UCSD-AML1 (cell line): ENCODE results near the gene MRTFA.
A peak's percentile ranks its signal among the peaks of the same experiment; 100 is the strongest.

Experiments
- DNase-seq: peaks from one replicate; lab custom pipeline; 2025; ENCODE audit not compliant: unreplicated experiment; lab: John Stamatoyannopoulos, UW

The MRTFA gene

DNA sequence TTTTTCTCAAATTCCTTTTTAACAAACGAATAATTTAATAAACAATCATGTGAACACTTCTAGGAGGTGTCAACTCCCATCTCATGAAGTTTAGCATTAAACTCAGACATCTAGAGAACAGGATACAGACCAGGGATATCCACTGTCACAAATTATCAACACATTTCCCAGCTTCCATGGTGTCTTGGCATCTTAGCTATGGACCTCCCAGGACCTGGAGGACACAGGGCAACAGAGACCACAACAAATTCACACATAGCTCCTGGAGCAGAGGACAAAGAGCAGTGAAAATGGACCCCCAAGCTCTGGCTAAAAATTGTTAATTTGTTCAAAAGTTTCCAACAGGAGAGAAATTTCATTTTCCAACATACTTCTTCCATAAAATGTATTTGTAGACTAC, 163.9 kb downstream of the MRTFA start:
- no peak for DNase-seq

DNA sequence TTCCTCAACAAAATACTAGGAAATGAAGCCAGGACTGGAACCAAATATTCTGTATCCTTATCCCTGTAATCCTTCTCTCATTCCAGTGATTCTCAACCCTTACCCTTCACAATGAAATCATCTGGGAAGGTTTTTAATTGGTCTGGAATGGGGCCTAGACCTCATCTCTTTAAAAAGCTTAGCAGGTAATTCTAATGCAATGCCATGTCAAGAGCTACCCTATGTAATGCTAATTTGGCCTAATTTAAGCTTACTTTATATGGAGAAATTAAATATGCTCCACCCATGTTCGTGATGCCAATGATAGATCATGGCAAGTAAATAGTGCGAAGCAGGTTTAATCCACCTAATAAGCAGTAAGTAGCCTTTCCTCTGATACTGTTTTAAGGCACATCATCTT, 164.5 kb downstream of the MRTFA start:
- no peak for DNase-seq

DNA sequence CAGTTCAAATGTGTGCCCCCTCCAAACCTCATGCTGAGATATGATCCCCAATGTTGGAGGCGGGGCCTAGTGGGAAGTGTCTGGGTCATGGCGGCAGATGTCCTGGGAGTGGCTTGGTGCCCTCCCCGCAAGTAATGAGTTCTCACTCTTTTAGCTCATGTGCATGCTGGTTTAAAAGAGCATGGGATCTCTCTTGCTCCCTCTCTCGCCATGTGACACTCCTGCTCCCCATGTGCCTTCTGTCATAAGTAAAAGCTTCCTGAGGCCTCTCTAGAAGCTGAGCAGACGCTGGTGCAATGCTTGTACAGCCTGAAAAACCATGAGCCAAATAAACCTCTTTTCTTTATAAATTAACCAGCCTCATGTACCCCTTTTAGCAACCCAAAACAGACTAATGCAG, 167.3 kb downstream of the MRTFA start:
- no peak for DNase-seq

DNA sequence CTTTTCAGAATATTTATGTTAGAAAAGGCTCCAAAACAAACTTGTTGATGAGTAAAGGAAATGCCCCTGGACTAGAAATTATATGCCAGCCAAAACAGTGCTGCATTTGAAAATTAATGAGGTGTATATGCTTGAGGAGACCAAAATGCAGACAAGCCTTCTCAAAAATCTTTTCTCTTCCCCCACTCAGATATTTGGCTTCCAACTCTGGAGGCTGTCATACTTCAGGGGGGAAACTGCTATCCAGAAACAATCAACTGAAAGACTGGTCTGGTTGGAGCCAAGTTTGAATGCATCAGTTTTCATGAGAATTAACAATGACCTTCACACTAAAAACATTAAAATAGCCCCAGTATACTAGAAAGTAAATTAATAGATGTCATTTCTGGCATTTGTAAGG, 167.9 kb downstream of the MRTFA start:
- no peak for DNase-seq

DNA sequence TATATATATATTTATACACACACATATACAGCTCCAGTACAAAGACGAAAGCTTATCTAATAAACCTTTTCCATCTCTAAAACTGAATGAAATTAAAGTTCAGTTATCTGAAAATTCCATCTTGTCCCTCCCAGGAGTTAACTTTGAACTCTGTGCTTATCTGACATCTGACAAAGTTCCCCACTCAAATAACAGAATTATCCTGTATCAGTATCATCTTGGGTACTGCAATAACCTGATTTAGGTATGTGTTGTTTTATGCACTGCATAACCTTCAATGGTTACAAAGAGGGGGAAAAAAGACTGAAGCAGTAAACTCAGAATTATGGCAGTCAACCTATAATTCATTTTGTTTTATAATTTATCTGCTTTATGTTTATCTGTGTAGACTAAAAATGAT, 169.5 kb downstream of the MRTFA start:
- DNase-seq: no peak

DNA sequence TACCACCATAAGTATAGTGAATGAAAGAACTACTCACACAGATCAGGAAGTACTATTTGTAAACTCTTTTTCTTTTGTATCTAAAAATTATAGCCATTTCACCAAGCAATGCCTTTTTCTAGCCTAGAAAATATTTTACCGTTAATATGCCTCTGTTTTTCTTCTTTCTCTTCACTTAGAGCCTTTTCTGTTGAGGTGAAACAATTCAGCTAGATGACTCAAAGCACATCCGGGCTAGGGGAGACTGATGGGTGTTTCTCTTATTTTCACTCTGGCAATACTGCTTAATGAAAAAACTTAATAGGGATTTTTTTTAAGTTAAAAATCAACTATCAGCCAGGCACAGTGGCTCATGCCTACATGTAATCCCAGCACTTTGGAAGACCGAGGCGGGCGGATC, 172.8 kb downstream of the MRTFA start:
- DNase-seq: no peak

DNA sequence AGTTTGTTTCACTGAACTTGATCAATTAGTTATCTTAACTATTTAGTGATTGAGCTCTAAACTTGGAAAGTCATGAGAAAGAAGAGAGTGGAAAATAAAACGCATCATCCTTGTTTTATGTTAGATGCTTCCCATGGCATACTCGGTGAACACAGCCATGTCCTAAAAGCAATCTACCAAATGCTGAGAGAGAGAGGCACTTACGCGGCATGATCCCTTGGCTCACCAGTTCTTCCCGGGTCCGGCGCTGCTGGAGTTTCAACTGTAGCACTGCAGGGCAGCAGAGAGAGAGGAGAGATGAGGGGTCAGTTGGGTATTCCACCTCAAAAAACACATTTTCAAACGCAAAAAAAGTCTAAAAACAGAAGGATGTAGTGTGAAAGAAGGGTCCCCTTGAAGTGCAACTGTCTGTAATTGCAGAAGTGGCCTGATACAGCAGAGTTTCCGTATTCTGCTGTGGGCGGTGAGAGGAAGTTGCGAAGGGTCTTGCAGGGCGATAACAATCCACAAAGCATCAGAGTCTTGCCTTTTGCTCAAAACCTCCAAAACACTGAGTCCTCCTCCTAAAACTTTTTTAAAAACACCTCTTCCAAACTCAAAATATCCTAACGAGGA, 173.4 kb downstream of the MRTFA start:
- DNase-seq: peak; percentile 46

DNA sequence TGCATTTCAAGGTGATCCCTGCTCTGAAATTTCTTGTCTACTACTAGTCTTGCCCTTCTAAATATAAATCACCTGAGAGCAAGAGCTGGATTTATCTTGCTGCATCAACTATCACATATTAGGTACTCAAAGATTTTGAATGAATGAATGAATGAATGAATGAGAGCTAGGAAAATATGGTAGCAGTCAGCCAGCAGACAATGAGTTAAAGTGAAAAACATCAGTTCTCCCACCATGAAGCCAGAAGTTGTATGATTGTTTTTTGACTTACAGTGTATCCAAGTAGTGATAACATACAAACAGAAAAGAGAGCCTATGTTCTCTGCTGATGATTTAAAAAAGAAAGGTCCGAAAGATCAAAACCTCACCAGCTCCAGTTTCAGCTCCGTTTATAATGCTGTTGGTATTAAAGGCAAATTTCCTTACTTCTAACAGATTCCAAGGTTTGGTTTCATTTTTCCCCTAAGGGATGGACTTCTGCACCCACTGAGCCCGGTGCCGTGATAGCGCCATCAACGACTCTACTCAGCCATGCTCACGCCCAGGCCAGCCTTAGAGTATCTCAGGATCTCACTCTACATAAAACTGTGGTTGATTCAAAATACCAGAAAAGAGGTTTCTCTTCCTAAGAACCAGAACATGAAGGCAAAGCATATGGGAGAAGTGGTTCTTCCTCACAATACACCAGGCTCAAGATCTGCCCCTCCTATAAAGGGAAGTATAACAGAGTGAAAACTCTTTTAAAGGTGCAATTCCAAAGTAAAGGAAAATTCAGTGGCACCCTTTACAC, 174.1 kb downstream of the MRTFA start:
- DNase-seq: no peak

DNA sequence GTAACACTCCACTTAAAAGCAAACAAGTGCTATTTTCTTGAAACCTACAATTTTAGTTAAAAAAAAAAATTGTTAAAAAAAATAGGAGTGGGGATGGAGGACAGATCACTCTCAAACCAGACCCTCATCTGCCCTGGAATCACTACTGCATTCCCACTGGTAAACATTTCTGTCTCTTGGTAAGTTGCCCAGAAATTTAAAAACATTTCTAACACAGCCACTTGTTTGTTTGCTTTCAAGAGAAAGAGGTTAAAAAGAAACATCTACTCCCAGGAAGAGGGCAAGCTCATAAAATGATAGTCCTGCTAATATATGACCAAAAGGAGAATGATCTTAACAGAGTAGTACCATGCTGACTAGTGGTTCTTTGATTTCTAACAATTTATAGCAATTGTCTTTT, 182.8 kb downstream of the MRTFA start:
- DNase-seq: no peak

DNA sequence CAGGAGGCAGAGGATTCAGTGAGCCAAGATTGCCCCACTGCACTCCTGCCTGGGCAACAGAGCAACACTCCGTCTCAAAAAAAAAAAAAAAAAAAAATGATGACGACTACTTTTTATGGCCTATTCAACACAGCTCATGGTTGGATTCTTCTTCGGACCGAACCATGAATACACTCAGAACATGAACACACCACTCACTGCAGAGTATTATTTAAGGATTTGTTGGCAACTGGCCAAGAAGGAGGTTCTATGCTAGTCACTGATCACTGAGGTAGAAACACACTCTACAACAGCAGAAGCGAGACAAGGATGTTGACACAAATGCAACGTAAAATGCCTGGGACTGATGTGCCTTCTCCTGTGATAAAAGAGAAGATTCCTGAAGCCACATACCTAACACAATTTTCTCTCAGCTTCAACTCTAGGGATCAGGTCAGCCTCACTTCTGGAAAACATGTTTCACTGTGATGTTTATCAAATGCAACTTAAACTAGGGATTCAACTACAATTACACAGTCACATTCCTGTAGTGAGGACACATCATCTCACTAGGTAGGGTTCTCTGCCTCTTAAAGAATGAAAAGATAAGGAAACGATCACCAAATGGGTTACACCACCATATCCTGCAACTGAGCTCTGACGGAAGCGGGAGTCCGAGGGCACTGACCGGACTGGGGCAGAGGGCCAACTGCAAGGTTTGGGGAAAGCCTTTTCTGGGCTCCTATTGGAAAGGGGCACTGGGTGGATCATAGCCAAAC, 183.6 kb downstream of the MRTFA start:
- DNase-seq: no peak

DNA sequence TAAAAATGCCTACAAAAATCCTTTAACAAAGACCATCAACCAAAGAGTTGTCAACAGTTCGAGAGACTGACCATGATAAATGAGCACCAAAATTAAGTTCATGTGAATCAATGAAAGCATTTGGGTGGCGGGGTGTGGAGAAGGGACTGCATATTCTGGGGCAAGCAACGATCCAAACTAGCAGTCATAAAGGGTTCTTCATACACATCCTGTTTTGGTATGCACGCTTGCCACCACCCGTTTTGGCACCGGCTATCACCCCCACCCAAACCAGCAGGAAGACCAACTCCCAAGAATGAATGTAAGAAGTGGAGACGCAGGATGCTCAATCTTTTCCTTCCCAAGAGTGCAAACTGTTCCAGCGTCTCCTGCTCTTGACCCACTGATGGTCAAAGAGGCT, 185.3 kb downstream of the MRTFA start:
- no peak for DNase-seq

DNA sequence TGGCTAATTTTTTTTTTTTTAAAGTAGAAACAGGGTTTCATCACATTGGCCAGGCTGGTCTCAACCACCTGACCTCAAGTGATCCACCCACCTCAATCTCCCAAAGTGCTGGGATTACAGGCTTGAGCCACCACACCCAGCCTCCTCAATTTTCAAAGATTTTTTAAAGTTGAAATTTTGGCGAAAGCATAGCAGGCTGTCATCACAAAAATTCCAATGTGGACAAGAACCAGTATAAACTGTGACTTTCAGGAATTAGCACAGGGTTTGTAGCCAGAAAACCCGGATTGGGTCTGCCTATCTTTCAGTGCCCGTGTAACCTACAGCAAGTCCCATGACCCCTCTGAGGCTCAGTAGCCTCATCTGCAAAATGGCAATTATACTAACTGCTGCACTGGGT, 185.9 kb downstream of the MRTFA start:
- no peak for DNase-seq

DNA sequence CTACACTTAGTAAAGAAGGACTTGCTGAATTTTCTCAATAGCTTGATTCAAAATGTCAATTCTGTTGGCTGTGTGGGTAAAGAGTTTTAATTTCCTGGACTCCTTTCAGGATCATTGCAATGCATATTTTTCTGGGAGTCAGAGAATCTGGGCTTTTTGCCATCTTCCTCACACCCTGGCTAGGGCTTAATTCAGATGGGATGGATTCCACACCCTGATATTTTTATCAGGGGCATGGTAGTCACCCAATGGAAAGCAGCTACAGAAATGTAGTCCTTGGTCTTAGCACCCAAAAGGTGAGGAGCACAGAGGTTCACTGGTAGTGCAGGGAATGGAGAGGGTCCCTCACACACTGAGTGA, 186.9 kb downstream of the MRTFA start:
- no peak for DNase-seq

DNA sequence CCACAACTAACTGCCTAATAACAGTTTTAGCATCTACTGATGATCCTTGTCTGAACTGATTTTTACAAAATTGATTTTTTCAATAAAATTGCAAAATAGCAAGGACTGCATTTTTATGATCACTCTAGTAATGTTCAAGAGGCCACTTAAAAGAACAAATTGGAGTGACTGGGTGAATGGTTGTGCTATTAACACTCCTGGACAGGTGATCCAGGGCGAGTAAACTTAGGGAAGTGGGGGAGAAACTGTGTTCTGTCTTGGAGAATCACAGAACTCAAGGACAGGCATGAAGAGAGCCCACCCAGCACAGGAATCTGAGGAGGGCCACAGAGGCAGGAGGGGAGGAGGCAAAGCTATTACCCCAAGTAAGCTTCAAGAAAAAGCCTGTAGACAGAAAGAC, 190.3 kb downstream of the MRTFA start:
- no peak for DNase-seq

DNA sequence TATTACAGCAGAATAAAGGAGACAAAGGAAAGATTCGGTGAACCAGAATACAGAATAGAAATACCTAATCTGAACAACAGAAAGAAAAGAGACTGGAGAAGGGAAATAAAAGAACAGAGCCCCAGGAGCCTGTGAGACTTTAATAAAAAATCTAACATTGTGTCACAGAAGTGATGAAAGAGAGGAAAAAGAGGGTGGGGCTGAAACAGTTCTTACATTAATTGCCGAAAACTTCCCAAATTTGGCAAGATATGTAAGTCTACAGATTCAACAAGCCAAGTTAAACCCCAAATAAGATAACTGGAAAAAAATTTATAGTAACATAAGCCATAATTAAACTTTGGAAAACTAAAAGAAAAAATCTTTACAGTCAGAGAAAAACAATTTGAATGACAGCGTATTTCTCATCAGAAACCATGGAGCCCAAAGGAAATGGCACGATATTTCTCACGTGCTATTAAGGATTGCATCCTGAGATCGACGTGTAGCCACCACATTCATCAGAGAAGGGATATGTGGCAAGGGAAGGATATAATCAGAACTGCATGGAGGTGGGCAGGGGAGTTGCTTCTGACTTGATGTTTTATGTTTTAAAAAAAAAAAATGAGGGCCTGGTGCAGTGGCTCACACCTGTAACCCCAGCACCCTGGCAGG, 192.2 kb downstream of the MRTFA start:
- DNase-seq: no peak

DNA sequence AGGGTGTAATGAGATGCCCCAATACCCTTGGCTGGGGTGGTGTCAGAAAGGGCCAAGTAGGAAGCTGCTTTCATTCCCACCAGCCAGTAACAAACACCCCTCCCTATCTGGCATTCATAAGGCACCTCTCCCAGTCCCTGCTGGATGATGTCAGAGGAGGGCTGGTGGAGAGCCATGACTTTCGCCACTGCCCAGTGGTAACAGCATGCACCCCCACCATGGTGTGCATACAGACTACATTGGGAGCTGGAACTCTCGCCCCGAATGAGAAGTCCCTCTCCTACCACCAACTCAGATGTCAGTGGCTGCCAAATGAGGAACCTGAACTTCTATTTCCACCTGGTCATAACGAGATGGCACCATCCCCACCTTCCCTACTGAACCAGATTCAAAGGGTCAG, 192.8 kb downstream of the MRTFA start:
- DNase-seq: no peak

DNA sequence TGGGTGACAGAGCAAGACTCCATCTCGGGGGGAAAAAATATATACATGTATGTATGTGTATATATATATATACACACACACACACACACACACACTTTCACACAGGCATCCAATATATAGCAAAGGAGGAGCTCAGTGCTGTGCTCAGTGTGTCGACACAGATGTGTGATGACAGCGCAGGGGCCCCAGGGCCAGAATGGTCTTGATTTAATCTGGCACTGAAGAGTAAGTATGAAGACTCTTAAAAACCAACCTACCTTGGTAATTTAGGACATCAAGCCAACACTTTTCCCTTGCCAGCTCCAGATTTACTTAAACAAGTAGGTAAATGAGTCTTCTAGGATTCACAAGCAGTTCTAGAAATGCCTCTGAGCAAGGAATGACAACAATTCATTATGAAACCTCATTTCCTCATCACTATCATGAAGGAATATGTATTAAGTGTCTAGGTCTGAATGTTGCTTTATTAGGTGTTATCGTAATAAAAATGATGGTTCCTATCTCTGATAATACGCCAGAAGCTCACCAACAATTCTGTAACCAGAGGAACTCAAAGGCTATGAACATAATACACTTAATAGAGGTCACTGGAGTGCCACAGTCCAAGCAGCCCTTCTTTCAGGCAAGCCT, 194.6 kb downstream of the MRTFA start:
- DNase-seq: no peak

DNA sequence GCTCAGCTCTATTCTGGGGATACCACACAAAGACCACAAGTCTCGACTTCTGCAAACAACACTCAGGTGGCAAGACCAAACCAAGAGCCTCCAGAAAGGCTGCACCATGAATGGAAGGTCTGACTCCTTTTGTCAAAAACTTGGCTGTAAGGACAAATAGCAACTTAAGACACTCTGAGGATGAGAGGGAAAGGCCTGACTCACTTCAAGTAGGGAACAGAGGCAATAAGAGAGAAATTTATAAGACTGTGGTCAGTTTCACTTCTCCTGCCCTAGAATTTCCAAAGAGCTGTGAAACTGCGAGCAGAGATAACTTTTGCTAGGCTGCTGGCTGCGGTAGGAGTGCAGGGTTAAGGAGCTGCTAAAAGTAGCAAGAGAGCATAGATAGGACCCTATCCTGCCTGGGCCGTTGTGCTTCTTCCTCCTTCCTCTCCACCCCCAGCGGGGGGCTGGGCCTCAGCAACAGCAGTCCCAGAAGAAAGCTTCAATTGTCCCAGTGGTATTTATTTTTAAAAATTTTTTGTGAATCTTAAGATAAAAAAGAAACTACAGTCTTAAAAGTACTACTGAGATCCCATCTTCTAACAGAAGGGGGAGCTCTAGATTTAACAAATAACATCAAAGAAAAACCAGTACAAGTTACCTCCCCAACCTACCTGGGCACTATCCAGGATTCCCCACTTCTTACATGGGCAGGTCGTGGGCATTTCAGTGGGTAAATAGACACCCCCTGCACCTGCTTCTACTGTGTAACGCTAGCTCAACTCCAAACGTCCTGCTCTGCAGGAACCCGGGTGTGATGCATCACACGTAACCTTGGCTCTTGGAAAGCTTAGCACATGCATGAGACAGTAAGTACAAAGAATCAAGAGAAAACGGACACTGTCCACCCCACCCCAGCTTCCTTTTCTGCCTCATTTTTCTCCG, 199.8 kb downstream of the MRTFA start:
- DNase-seq: peak; percentile 56

DNA sequence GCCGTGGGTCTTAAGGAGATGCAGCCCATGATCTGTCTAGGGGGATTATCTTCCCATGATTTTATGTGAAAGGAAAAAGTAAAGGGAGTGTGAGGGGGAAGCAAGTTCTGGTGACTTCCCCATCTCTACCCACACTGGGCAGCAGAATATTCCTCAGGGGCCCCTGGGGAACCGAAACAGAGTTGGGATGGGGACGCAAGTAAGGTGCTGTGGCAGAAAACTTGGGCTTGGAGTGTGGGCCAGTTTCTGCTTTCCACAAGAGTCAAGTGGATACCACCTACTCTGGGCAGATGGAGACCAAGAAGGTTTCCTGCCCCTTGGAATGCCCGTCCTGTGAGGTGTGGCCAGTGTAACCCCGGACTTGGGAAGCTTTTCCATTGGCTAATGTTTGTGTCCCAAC, 201.8 kb downstream of the MRTFA start:
- DNase-seq: no peak

DNA sequence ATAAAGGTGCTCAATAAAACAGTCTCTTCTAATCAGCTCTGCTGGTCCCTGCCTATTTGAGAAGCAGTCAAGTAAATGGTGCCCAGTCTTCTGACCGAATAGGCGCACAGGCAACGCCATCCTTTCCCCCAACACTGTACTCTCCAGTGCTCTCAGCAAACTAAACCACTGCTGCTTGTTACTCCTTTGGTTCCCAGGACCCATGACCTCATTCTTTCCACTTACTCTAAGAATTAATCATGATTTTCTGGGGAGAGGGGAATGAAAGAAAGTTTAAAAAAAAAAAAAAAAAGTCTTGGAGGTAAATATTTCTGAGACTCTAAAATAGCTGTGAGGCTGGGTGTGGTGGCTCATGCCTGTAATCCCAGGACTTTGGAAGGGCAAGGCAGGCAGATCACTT, 202.4 kb downstream of the MRTFA start:
- no peak for DNase-seq
